IPS DF 19.7 (cell line): ENCODE data around the gene INSIG2.

ENCODE experiments used
- DNase-seq: peaks from one replicate; pipeline ENCODE4 v3.0.0-alpha.2; 2013; ENCODE audit warnings: low read depth, low spot score

The INSIG2 gene

GRCh38 chr2:118088051-118089024 lies at the start of gene INSIG2:
Gene INSIG2, plus strand, starts transcription at chr2:118088471. Its CDS starts 8,086 bp downstream, at chr2:118096557.
- DNase-seq = peak; percentile 98

- no peak for DNase-seq
Observed at GRCh38 chr2:118040891-118041290, 47.4 kb upstream of the INSIG2 start.

- no peak for DNase-seq
Observed at GRCh38 chr2:118044103-118044716, 44.1 kb upstream of the INSIG2 start.

- DNase-seq = no peak
Observed at GRCh38 chr2:118044854-118045253, 43.4 kb upstream of the INSIG2 start.

- no peak for DNase-seq
Observed at GRCh38 chr2:118045286-118045685, 43.0 kb upstream of the INSIG2 start.

DNA sequence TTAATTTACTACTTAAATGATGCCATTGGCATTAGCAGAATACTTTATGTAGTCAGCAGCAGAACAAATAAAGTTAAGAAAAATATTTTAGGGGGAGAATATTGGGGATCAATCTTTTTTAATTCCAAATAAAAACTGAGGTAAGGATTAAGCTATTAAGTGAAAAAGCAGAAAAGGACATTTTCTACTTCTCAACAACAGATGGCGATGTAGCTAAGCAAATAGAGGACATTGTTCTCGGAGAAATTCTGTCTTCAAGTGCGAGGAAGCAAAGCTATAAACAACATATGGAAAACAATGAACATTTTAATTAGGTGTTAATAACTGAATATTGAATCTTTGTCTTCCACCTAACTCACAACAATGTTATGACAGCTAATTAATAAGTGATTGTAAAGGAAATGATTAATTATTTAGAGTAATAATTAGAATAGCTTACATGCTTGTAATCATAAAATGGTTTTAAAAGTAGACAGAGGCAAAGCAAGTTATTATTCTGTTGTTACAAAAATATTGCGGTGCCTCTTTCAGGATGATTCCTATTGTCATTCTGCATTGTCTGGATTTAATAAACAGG lies 41.5 kb upstream of the INSIG2 start:
- DNase-seq = no peak

DNA sequence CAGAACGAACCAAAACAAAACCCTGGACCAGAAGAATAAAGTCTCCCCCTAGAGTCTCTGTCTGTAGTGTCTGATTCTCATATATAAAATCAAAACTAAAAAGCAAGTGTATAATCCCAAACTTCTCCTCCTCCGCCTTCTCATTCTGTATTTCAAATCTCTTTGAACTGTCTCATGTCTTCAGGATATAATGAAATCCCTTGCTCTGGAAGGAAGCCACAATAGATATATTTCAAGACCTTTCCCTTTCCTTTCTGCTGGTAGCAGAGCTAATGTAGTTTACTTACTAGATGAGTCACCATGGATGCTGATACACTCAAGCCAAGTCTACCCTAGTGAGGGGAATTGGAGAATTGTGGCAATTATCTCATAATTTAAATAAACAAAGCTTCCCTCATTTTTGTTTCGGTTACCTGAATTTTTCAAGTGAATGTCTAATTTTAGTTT lies 40.9 kb upstream of the INSIG2 start:
- DNase-seq = no peak

- DNase-seq = no peak
Observed at GRCh38 chr2:118048401-118048800, 39.9 kb upstream of the INSIG2 start.

GRCh38 chr2:118049140-118049815 lies 39.0 kb upstream of the INSIG2 start:
- no peak for DNase-seq

- no peak for DNase-seq
Observed at GRCh38 chr2:118049816-118050140, 38.5 kb upstream of the INSIG2 start.

DNA sequence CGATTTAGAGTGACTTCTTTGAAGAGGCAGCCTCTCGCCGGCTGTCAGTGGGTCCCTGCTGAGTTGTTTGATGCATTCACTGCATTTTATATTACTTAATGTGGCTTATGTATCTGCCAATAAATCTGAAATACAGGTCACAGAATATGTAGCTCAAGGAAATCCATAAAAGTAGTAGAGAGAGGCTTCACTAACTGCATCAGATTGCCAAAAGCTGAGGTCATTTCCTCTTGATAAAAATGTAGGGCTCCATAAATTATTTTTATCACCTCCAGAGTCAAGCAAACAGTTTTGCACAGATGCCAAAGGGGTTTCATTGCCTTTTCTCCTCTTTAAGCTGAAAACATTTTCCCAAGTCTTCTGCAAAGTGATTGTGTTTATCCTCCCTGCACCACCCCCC lies 37.9 kb upstream of the INSIG2 start:
- no peak for DNase-seq

- no peak for DNase-seq
Observed at GRCh38 chr2:118050974-118051373, 37.3 kb upstream of the INSIG2 start.

GRCh38 chr2:118051826-118052358 lies 36.4 kb upstream of the INSIG2 start:
- no peak for DNase-seq

DNA sequence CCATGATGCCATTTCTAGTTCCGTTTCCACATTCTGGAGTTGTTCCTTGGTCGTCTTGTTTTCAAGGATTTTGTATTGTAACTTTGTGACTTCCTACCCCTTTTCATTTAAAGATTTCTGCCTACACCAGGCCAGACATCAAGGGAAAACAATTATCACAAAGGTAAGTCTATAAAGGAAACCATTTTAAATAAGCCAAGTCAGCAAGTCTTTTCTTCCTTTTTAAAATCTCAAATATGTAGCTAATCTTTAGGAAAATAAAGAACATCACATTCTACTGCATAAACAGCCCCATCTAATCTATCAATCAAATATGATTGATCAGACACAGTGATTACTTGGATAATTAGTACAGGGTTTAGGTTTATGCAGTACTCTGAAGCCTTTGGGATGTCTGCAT lies 35.8 kb upstream of the INSIG2 start:
- no peak for DNase-seq

DNA sequence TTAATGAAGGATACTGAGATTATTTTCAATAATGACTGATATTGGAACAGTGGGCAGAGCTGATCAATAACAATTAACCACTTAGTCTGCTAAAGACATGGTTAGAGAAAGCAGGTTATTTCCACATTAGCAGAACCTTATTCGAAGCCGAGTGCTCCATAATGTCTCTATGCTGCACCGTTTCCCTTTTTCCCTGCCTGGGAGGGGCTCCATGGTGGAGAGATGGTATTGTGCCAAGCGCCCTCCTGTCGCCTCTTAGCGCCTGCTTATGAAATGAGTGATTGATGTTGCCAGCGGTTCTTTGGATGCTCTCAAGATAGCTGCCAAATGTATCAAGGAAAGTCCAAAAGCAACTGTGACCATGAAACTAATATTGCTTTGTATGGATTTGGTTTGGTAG lies 34.6 kb upstream of the INSIG2 start:
- DNase-seq = no peak

DNA sequence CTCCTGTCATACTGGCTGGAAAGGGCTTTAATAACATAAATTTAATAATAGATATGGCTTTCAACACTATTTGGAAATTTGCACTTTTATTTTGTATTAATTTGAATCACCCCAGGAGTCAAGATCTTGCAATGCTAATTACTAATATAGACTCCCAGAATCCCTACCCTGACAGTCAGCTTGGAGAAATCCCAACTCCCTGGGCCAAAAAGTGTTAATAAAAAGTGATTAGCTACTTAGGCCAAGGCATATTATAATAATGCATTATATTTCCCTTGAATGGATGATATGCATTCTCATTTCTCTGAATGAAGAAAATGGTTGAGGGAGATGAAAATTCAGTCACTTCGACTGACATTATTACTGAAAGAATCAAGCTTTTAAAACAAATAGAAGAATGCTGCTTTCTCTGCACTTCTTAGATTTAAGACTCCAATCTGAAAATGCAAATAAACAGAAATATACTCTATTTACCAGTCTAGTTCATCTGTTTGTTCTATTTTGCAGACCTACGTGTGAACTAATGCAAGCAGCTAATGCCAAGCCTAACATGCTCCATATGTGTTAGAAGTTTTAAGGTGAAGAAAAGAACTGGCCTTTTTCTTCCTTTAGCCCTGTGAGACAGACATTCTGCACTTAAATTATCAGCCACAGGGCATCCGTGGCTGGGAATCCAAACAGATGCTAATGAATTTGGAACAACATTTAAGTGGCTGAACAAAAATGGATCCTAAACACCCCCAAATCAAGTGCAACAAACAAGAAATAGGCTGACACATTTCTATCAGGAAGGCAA lies 33.9 kb upstream of the INSIG2 start:
- no peak for DNase-seq

- no peak for DNase-seq
Observed at GRCh38 chr2:118055512-118056164, 32.6 kb upstream of the INSIG2 start.

DNA sequence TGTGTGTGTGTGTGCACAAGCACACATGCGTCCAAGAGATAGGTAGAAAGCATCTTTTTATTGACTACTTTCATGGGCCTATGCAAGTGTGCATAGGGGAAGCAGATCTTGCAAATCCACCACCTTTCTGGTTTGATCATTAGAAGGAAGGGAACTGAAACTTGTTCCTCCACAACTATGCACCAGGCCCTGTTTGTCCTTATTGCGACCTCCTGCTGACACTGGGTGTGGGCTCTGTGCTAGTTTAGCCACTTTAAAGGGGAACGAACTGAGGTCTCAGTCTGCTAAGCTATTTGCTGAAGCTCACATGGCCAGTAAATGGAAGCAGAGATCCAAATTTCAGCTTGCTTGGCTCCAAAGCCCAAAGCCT lies 32.1 kb upstream of the INSIG2 start:
- DNase-seq = no peak

DNA sequence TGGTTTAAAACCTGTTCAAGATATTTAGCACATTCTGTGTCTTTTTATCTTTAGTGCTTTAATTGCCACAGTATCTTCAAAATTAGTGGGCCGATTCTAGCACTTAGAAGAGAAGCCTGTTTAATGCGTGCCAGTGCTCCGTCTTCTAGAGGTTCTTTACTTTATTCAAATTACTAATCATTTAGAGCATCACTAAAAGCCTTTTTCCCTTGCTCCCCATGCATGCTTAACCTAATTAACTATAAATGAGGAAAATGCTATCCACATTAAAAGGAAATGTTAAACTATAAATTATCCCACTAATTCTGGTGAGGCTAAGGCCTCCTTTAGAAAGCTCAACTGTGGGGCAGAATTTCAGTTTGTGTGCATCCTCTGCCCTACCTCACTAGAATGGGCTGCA lies 31.5 kb upstream of the INSIG2 start:
- DNase-seq = no peak

- DNase-seq = no peak
Observed at GRCh38 chr2:118058951-118059350, 29.3 kb upstream of the INSIG2 start.
